Left ventricle myocardium superior (tissue), 1 donor: ENCODE measurements around the gene DPH2. TPM values are rescaled to one million over a fixed set of nuclear protein-coding genes. Genes with fewer than 3 reads are reported as not detected.
A peak's percentile ranks its signal among the peaks of the same experiment; 100 is the strongest.

Source experiments
- ATAC-seq: fragments of 200-7000 bp; cut with Tn5 transposase; one replicate; pipeline ENCODE4 v1.9.1; 2020; ENCODE audit warnings: mild to moderate bottlenecking, moderate library complexity
- DNase-seq: peaks from one replicate; pipeline ENCODE4 v3.0.0-alpha.2; 2020
- intact Hi-C: fragments of 100-400 bp; cut with micrococcal nuclease; formaldehyde crosslinking; loops from one replicate; pipeline ENCODE4 v1.11.0; 2022
- total RNA-seq: library from RNA; stranded (reverse); fragmentation: NEBNext Ultra II Directional; extraction: Animal tissue kit (Norgen Biotek cat#: 25700); gene quantifications from one replicate; pipeline ENCODE4 v1.2.1, GENCODE V29; 2021
- donor health status: DM: no; HTN: yes; CAD: no; lungs with severe emphysema.

DPH2 gene
- total RNA-seq, 1 donor from 2014 or later: 13.3 TPM

- intact Hi-C loops: no loop called here
- ATAC-seq (no peak), DNase-seq (no peak)
These were observed 24.3 kb downstream of the DPH2 start for GRCh38 chr1:43994071-43994470.

GRCh38 chr1:43994794-43995790 is 25.3 kb downstream of the DPH2 start:
- DNase-seq (no peak), ATAC-seq (no peak)
- intact Hi-C loops: no loop called here

GRCh38 chr1:43995984-43996732 is 26.3 kb downstream of the DPH2 start:
- intact Hi-C loops: no loop called here
- DNase-seq: no peak

GRCh38 chr1:43996733-43997115 is 26.9 kb downstream of the DPH2 start:
- no peak for DNase-seq
- intact Hi-C loops: no loop called here
- ATAC-seq: no peak

More at GRCh38 chr1:43995984-43996732, 26.3 kb downstream of the DPH2 start:
- no peak for ATAC-seq

GRCh38 chr1:43997295-43997999 is 27.6 kb downstream of the DPH2 start:
- DNase-seq (no peak), ATAC-seq (no peak)
- intact Hi-C loops: no loop called here

GRCh38 chr1:43998000-43998378 is 28.2 kb downstream of the DPH2 start:
- ATAC-seq (no peak), DNase-seq (no peak)
- intact Hi-C loops: no loop called here

- no peak for DNase-seq
- ATAC-seq: no peak
- intact Hi-C loops: no loop called here
These were observed 29.6 kb downstream of the DPH2 start for GRCh38 chr1:43999455-43999854.

- no peak for ATAC-seq
- intact Hi-C loops: no loop called here
- no peak for DNase-seq
These were observed 30.4 kb downstream of the DPH2 start for GRCh38 chr1:44000122-44000665.

GRCh38 chr1:44002165-44002564 is 32.4 kb downstream of the DPH2 start:
- intact Hi-C loops: no loop called here
- DNase-seq (no peak), ATAC-seq (no peak)

GRCh38 chr1:44002606-44003157 is 32.9 kb downstream of the DPH2 start:
- intact Hi-C loops: no loop called here
- no peak for ATAC-seq
- no peak for DNase-seq

- ATAC-seq (no peak), DNase-seq (no peak)
- intact Hi-C loops: no loop called here
These were observed 38.4 kb downstream of the DPH2 start for GRCh38 chr1:44008259-44008658.

- intact Hi-C loops: no loop called here
- ATAC-seq (no peak), DNase-seq (no peak)
These were observed 41.2 kb downstream of the DPH2 start for GRCh38 chr1:44010935-44011471.

- ATAC-seq: no peak
- intact Hi-C loops: no loop called here
- DNase-seq: no peak
These were observed 42.6 kb downstream of the DPH2 start for GRCh38 chr1:44012404-44012803.

GRCh38 chr1:44012941-44013609 is 43.3 kb downstream of the DPH2 start:
- DNase-seq (no peak), ATAC-seq (no peak)
- intact Hi-C loops: no loop called here

GRCh38 chr1:44013949-44014348 is 44.1 kb downstream of the DPH2 start:
- DNase-seq: no peak

GRCh38 chr1:44014365-44015104 is 44.7 kb downstream of the DPH2 start:
- DNase-seq (no peak), ATAC-seq (no peak)
- intact Hi-C loops: no loop called here

More at GRCh38 chr1:44013949-44014348, 44.1 kb downstream of the DPH2 start:
- no peak for ATAC-seq
- intact Hi-C loops: no loop called here

GRCh38 chr1:44015206-44015605 is 45.4 kb downstream of the DPH2 start:
- peak; percentile 72 for ATAC-seq
- DNase-seq: no peak
- intact Hi-C loops: no loop called here
